Uterus (tissue), 4 donors: Measurements from ENCODE around the gene AAR2. TPM values are rescaled to one million over a fixed set of nuclear protein-coding genes. Genes with fewer than 3 reads are reported as not detected.

ENCODE experiments used
- DNase-seq, 2 donors: peaks; one replicate each; pipeline ENCODE4 v3.0.0-alpha.2; 2019 to 2020
- H3K27ac ChIP-seq, 2 donors: fragments of 200-600 bp; sonication (generic); 1 replicate in 1 of 2; 2 replicates in 1 of 2; pipeline ENCODE4 v1.5.1; 2016 to 2018
- H3K27me3 ChIP-seq, 2 donors: fragments of 200-600 bp; sonication (generic); one replicate each; pipeline ENCODE4 v1.5.1; 2018 to 2019; ENCODE audit warnings: control low read depth in 1 of 2
- H3K36me3 ChIP-seq, 2 donors: fragments of 200-600 bp; sonication (generic); one replicate each; pipeline ENCODE4 v1.5.1; 2019; ENCODE audit warnings: control low read depth in 1 of 2
- H3K4me1 ChIP-seq, 2 donors: fragments of 200-600 bp; sonication (generic); one replicate each; pipeline ENCODE4 v1.5.1; 2018 to 2019; ENCODE audit warnings: control low read depth in 1 of 2
- H3K4me3 ChIP-seq, 2 donors: fragments of 200-600 bp; sonication (generic); 1 replicate in 1 of 2; 2 replicates in 1 of 2; pipeline ENCODE4 v1.5.1; 2018 to 2019; ENCODE audit warnings: mild to moderate bottlenecking in 1 of 2
- H3K9me3 ChIP-seq, 2 donors: fragments of 200-600 bp; sonication (generic); one replicate each; pipeline ENCODE4 v1.5.1; 2019; ENCODE audit warnings: control low read depth in 1 of 2
- POLR2A ChIP-seq, 2 donors: fragments of 450-650 bp; IDR thresholded peaks; one replicate each; pipeline ENCODE4 v1.6.1; 2016; ENCODE audit warnings: antibody characterized with exemption in 2 of 2, mild to moderate bottlenecking in 1 of 2, moderate library complexity in 1 of 2
- intact Hi-C: fragments of 100-400 bp; cut with DNase I; formaldehyde crosslinking; loops from one replicate; pipeline ENCODE4 v1.15.1; 2023; ENCODE audit warnings: low total_unique reads
- total RNA-seq, 4 donors: library from RNA; depleted of rRNA in 3 of 4; stranded (reverse); fragments of >200 nt in 3 of 4; gene quantifications; one replicate each; pipeline versions ENCODE4 v1.1.0 to v1.2.4, GENCODE V29; 2014 to 2023
- TF ChIP-seq, protein P1 (sequence below), 4 experiments: fragments of 200-600 bp in 2 of 4; fragments of 450-650 bp in 2 of 4; sonication (generic) in 2 of 4; IDR thresholded peaks; one replicate each; pipeline ENCODE4 v1.5.1; 2016 to 2019; ENCODE audit warnings: antibody characterized with exemption in 4 of 4, mild to moderate bottlenecking in 2 of 4, moderate library complexity in 1 of 4
- donor health status: DM: yes; HTN: yes; CAD: no.

AAR2 gene
- total RNA-seq, 4 donors from 2014 or later = 20.9 to 33.3 (median 25.2) TPM

- no peak overlapping the region for H3K4me3 ChIP-seq
- no peak for DNase-seq
- H3K4me1 ChIP-seq = no peaks in the 10 kb centered on the region
- no peak overlapping the region for H3K27ac ChIP-seq
- intact Hi-C loops = no loop called here
- H3K9me3 ChIP-seq = no peaks in the 10 kb centered on the region
- H3K27me3 ChIP-seq = no peaks in the 10 kb centered on the region
- no peak for TF ChIP-seq POLR2A (IDR thresholded peaks at IDR 0.05)
- TF ChIP-seq, protein P1, sequence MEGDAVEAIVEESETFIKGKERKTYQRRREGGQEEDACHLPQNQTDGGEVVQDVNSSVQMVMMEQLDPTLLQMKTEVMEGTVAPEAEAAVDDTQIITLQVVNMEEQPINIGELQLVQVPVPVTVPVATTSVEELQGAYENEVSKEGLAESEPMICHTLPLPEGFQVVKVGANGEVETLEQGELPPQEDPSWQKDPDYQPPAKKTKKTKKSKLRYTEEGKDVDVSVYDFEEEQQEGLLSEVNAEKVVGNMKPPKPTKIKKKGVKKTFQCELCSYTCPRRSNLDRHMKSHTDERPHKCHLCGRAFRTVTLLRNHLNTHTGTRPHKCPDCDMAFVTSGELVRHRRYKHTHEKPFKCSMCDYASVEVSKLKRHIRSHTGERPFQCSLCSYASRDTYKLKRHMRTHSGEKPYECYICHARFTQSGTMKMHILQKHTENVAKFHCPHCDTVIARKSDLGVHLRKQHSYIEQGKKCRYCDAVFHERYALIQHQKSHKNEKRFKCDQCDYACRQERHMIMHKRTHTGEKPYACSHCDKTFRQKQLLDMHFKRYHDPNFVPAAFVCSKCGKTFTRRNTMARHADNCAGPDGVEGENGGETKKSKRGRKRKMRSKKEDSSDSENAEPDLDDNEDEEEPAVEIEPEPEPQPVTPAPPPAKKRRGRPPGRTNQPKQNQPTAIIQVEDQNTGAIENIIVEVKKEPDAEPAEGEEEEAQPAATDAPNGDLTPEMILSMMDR (IDR thresholded peaks at IDR 0.05) = no peak
- H3K36me3 ChIP-seq = no peaks in the 10 kb centered on the region
Measured at GRCh38 chr20:36267605-36268381, 31.5 kb downstream of the AAR2 start.

DNA sequence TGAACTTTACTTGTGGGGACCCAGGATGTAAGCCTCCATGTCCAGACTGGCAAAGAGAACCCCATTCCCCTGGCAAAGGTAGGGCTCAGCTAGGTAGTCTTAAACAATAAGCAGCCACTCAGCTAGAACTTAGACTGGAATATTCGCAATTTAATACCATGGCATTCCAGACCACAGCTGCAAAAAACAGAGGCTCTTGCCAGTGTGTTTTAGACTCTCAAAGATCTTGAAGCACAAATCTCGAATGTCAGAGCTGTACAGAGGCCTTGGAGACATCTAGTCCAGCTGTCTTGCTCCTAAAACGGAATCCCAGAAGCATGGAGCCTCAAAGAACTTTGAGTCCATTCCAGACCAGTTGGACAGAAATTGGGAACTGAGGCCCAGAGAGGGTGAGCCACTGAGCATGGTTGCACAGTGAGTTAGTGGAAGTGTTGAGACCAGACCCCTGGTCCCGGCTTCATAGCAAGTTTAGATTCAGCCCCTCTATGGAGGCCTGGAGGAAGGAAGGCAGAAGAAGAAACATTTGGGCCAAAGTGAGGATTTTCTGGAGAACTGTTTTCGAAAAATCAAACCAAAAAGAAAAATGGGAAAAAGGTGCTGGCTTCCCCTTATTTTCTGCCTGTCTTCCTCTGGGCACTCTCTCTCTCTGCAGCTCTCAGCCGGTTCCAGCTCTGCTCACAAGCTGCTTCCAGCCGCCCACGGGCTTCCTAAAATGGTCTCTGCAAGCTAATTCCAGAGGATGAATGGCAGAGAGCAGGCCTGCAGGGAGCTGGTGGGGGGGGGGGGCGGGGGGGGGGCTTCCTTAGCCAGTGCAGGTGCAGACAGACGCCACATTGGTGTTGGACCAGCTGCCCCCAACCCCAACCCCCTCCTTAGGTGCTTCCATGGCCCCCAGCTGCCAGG, 32.4 kb downstream of the AAR2 start:
- no peaks in the 10 kb centered on the region for H3K36me3 ChIP-seq
- H3K9me3 ChIP-seq = no peaks in the 10 kb centered on the region
- H3K4me1 ChIP-seq = no peaks in the 10 kb centered on the region
- no peak overlapping the region for H3K4me3 ChIP-seq
- H3K27ac ChIP-seq = no peak overlapping the region
- no peaks in the 10 kb centered on the region for H3K27me3 ChIP-seq
- TF ChIP-seq, protein P1 (IDR thresholded peaks at IDR 0.05) = no peak
- no peak for TF ChIP-seq POLR2A (IDR thresholded peaks at IDR 0.05)
- DNase-seq = no peak
- intact Hi-C loops = no loop called here

GRCh38 chr20:36269507-36269906, 33.2 kb downstream of the AAR2 start:
- Histone ChIP-seq H3K27me3 (no peaks in the 10 kb centered on the region), H3K36me3 (no peaks in the 10 kb centered on the region), H3K4me3 (no peak overlapping the region), H3K4me1 (no peaks in the 10 kb centered on the region), H3K9me3 (no peaks in the 10 kb centered on the region), H3K27ac (no peak overlapping the region)
- TF ChIP-seq POLR2A (IDR thresholded peaks at IDR 0.05) = no peak
- TF ChIP-seq, protein P1 (IDR thresholded peaks at IDR 0.05) = no peak
- no peak for DNase-seq
- intact Hi-C loops = no loop called here

- no peaks in the 10 kb centered on the region for H3K4me1 ChIP-seq
- H3K36me3 ChIP-seq = no peaks in the 10 kb centered on the region
- intact Hi-C loops = no loop called here
- DNase-seq = no peak
- H3K9me3 ChIP-seq = no peaks in the 10 kb centered on the region
- TF ChIP-seq, protein P1 (IDR thresholded peaks at IDR 0.05) = no peak
- TF ChIP-seq POLR2A (IDR thresholded peaks at IDR 0.05) = no peak
- H3K27me3 ChIP-seq = no peaks in the 10 kb centered on the region
- no peak overlapping the region for H3K27ac ChIP-seq
- H3K4me3 ChIP-seq = no peak overlapping the region
Measured at GRCh38 chr20:36270744-36271638, 34.7 kb downstream of the AAR2 start.
